ENCODE results near the gene HMMR. TPM values are rescaled to one million over a fixed set of nuclear protein-coding genes. Genes with fewer than 3 reads are reported as not detected.
A peak's percentile ranks its signal among the peaks of the same experiment; 100 is the strongest.

HMMR gene
- total and polyA plus RNA-seq, 2 experiments from 2014 or later, result 77.9 to 163 TPM

- no peak for TF ChIP-seq ZNF462 (CRISPR knock-in tag; IDR thresholded peaks at IDR 0.05)
- no peak for TF ChIP-seq ETS1 (IDR thresholded peaks at IDR 0.05)
- TF ChIP-seq CTCF (conservative IDR thresholded peaks at IDR 0.05; ENCODE audit: low read depth in 2 of 2), result no peak
- no peak for TF ChIP-seq NANOG (IDR thresholded peaks at IDR 0.05; ENCODE audit: borderline replicate concordance)
- no peak for TF ChIP-seq JUNB (IDR thresholded peaks at IDR 0.05; ENCODE audit: unreplicated experiment)
Measured at GRCh38 chr5:163448491-163448890, 11.9 kb upstream of the HMMR start (continued).

- no peaks in the 10 kb centered on the region for H3K4me1 ChIP-seq (ENCODE audit: insufficient read depth)
- H3K27me3 Mint-ChIP-seq (ENCODE audit: insufficient read depth, low read depth, poor library complexity), result no peaks in the 10 kb centered on the region
- H2AFZ ChIP-seq, result no peak overlapping the region
- H3K36me3 Mint-ChIP-seq (ENCODE audit: low read depth), result peaks cover 64% of the 10 kb centered on the region
- TF ChIP-seq ETS1 (IDR thresholded peaks at IDR 0.05) (no peak), STAT1 (IDR thresholded peaks at IDR 0.05; ENCODE audit: unreplicated experiment) (no peak)
- H3K27ac ChIP-seq (ENCODE audit: low read depth), result no peak overlapping the region
- no peaks in the 10 kb centered on the region for H3K4me1 Mint-ChIP-seq
- ATAC-seq (peak; percentile 49), DNase-seq (ENCODE audit: low spot score) (no peak)
- H3K4me3 ChIP-seq, result no peak overlapping the region
- H3K27me3 ChIP-seq (ENCODE audit: insufficient read depth), result no peaks in the 10 kb centered on the region
- no peaks in the 10 kb centered on the region for H3K79me2 ChIP-seq (replicated peaks; ENCODE audit: insufficient read depth)
- no peaks in the 10 kb centered on the region; the same call in 2 of the 3 replicates for H3K9me3 Mint-ChIP-seq
- peaks cover 16% of the 10 kb centered on the region; the same call in 1 of the 2 replicates for H3K36me3 ChIP-seq (ENCODE audit: insufficient read depth)
- no peaks in the 10 kb centered on the region for H4K20me1 ChIP-seq (replicated peaks; ENCODE audit: insufficient read depth)
- no peak overlapping the region for H3K27ac Mint-ChIP-seq
- H3K4me2 ChIP-seq, result no peak overlapping the region
- H3K9me2 ChIP-seq (ENCODE audit: insufficient read depth), result no peaks in the 10 kb centered on the region
- H3F3A ChIP-seq (replicated peaks; ENCODE audit: low read depth), result no peaks in the 10 kb centered on the region
- H3K4me3 Mint-ChIP-seq, result no peak overlapping the region
Measured at GRCh38 chr5:163451489-163451888, 8.9 kb upstream of the HMMR start.

All from GM23338 (cell line).